ENCODE data around the gene CEMIP.

Gene CEMIP

DNA sequence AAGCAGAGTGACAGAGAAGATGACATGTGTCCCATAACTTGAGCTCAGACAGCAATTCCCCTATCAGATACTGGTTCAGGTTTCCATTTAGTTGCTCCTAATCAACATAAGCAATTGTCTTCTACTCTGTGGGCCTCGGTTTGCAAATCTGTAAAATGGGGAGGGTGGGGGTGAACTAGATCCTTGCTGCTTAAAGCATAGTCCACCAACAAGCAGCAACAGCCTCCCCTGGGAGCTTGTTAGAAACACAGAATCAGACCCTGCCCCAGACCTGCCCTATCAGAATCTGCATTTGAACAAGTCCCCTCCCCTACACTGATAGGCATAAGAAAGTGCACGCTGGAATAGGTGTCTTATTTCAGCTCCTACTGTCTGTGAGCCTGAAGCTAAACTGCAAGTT, 87.8 kb downstream of the CEMIP start:
- TF ChIP-seq CTCF (conservative IDR thresholded peaks at IDR 0.05; ENCODE audit: low read length) = no peak
- H3K4me3 ChIP-seq (ENCODE audit: low read length) = no peak overlapping the region
- DNase-seq (ENCODE audit: low read depth) = no peak

- no peak overlapping the region for H3K4me3 ChIP-seq (ENCODE audit: low read length)
- TF ChIP-seq CTCF (conservative IDR thresholded peaks at IDR 0.05; ENCODE audit: low read length) = no peak
- no peak for DNase-seq (ENCODE audit: low read depth)
Measured at GRCh38 chr15:80870366-80870765, 91.2 kb downstream of the CEMIP start.

DNA sequence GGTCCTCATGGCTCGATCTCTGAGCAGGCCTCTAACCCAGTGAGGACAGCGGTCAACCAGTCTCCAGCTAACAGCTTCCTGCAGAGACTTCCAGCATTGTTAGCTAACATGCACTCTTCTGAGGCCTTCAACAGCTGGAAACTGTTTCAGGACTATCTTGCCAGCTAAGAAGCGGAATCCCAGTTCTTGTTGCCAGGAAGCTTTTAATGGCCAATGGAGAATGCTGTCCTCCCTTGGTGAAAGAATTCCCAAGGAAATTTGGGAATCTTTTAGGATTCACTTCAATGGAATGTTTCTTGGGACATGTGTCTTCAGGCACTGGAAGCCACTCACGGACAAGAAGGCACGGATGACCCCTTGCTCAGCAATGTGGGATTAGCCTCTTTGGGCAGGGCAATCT, 91.7 kb downstream of the CEMIP start:
- H3K4me3 ChIP-seq (ENCODE audit: low read length) = no peak overlapping the region
- no peak for TF ChIP-seq CTCF (conservative IDR thresholded peaks at IDR 0.05; ENCODE audit: low read length)
- peak; percentile 87 for DNase-seq (ENCODE audit: low read depth)

DNA sequence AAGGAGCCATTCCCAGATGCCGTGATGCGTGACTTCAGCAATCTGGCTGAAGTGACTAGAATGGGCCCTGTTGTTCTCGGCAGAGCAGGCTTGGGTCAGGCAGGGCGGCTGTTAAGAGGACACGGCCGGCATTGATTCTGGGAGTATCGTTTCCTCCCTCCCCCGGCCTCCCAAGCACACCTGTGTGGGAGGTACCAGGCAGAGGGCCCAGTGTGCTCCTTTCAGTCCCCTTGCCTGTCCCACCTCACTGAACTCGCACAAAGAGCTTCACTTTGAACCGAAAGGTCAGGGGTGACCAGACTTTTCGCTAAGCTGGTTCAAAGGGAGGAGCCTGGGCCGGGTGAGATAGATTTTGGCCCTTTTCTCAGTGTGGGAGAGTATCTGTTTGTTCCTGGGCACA, 92.7 kb downstream of the CEMIP start:
- no peak for TF ChIP-seq CTCF (conservative IDR thresholded peaks at IDR 0.05; ENCODE audit: low read length)
- no peak overlapping the region for H3K4me3 ChIP-seq (ENCODE audit: low read length)
- DNase-seq (ENCODE audit: low read depth) = no peak

- TF ChIP-seq CTCF (conservative IDR thresholded peaks at IDR 0.05; ENCODE audit: low read length) = no peak
- no peak overlapping the region for H3K4me3 ChIP-seq (ENCODE audit: low read length)
- no peak for DNase-seq (ENCODE audit: low read depth)
Measured at GRCh38 chr15:80873366-80873952, 94.3 kb downstream of the CEMIP start.

GRCh38 chr15:80875568-80876347, 96.6 kb downstream of the CEMIP start:
- no peak for DNase-seq (ENCODE audit: low read depth)
- TF ChIP-seq CTCF (conservative IDR thresholded peaks at IDR 0.05; ENCODE audit: low read length) = no peak
- no peak overlapping the region for H3K4me3 ChIP-seq (ENCODE audit: low read length)

DNA sequence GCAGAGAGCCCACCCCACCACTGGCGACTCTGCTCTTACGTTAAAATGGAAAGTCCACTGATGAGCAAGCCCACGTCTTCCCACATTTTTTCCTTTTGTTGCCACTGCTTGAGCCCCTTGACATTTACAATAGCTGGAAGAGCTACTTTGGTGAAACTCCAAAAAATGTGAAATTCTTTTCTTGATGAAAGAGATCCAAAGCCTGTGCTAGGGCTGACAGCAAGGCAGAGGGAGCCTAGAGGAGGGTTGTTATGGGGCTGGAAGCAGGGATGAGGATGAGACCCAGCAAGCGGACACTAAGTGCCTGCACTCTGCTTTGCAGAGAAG, 97.1 kb downstream of the CEMIP start:
- TF ChIP-seq CTCF (conservative IDR thresholded peaks at IDR 0.05; ENCODE audit: low read length) = no peak
- no peak for DNase-seq (ENCODE audit: low read depth)
- H3K4me3 ChIP-seq (ENCODE audit: low read length) = no peak overlapping the region
